ENCODE results near the gene NCOA1.

DNA sequence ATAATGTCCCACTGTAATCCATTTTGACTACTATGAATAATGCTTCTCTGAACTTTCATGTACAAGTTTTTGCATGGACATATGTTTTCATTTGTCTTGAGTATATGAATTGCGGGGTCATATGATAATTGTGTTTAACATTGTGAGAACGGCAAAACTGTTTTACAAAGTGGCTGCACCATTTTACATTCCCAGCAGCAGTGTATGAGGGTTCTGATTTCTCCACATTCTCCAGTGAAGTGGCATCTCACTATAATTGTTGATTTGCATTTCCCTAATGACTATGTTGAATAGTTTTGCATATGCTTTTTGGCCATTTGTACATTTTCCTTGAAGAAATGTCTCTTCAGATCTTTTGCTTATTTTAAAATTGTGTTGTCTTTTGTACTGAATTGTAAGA lies 20.1 kb downstream of the NCOA1 start:
- TF ChIP-seq, protein P1, sequence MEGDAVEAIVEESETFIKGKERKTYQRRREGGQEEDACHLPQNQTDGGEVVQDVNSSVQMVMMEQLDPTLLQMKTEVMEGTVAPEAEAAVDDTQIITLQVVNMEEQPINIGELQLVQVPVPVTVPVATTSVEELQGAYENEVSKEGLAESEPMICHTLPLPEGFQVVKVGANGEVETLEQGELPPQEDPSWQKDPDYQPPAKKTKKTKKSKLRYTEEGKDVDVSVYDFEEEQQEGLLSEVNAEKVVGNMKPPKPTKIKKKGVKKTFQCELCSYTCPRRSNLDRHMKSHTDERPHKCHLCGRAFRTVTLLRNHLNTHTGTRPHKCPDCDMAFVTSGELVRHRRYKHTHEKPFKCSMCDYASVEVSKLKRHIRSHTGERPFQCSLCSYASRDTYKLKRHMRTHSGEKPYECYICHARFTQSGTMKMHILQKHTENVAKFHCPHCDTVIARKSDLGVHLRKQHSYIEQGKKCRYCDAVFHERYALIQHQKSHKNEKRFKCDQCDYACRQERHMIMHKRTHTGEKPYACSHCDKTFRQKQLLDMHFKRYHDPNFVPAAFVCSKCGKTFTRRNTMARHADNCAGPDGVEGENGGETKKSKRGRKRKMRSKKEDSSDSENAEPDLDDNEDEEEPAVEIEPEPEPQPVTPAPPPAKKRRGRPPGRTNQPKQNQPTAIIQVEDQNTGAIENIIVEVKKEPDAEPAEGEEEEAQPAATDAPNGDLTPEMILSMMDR (conservative IDR thresholded peaks at IDR 0.05; ENCODE audit: low read depth, low read length), result no peak
- TF ChIP-seq EZH2 (IDR thresholded peaks at IDR 0.05; ENCODE audit: borderline replicate concordance, low read depth, low read length, poor library complexity, severe bottlenecking), result no peak

Measured in A673 (cell line).